Nucleus accumbens (tissue), 56 donors: ENCODE measurements around the gene SNED1.

ENCODE experiments used
- DNase-seq, 56 donors: peaks; one replicate each; lab custom pipeline; 2025; lab: John Stamatoyannopoulos, UW

SNED1 gene

GRCh38 chr2:241073166-241074064 is 75.0 kb downstream of the SNED1 start:
- no peak for DNase-seq

DNA sequence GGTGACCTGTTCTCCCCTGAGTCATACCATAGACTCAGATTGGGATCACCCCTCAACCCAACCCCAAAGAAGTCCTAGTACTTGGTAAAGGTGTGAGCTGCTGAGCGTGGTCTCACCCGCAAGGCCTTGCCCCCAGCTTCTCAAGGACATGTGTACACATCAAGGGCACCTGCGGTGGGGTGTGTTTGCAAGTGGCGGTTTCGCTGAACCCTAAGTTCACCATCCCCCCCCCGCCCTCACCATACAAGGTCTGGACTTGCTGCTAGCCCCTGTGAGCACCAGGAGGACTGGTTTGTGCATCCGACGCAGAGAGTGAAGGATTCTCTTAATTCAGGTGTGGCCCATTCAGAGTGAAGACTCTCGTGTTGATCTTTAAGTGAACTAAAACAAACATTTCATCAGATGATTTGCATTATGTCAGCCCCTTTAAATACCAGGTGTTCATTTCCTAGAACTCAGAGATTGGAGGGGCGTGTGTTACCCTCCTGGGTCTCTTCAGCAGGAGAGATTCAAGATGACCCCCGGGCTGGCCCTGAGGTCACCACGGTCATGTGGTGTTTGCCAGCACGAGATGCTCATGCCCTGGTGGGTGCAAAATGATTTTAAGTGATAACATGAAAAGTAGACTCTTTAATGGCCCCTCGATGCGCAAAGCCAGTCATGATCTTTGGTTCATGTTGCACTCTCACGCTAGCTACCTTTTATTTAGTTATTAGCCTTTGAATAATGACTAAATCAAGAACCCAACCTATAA is 75.8 kb downstream of the SNED1 start:
- DNase-seq: no peak

- no peak for DNase-seq
Measured at GRCh38 chr2:241074901-241075540, 76.6 kb downstream of the SNED1 start.

DNA sequence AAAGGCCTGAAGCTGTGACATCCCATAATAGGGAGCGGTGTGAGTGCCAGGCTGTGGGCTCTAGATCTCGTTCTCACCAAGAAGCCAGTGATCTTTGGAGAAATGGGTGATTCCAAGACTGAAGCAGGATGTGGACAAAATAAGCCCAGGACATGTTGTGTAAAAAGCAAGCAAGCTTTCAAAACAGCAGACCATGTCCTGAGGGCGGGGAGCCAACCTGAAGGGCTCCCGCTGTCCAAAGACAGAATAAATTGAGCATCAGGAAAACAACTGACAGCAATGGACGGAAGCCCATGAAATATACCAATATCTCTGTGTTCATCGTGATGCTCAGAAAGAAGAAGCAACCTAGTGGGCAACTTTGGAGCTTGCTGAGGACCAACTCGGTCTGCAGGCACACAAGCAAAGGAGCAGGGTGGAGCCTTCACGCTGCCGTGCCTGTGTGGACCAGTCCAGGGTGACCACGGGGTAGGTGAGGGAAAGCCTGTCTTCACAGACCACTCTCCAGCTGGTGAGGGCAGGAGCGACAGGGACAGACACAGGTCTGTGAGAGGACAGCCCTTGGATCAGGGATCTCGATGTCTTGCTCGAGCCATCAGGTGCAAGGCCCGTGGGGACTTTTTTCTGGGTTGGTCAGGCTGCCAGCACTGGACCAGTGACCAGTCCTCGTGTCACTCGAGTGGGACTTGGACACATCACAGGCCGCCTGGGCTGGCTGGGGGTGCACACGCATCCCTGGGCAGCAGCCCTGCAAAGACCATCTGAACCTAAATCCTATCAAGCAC is 82.2 kb downstream of the SNED1 start:
- no peak for DNase-seq

DNA sequence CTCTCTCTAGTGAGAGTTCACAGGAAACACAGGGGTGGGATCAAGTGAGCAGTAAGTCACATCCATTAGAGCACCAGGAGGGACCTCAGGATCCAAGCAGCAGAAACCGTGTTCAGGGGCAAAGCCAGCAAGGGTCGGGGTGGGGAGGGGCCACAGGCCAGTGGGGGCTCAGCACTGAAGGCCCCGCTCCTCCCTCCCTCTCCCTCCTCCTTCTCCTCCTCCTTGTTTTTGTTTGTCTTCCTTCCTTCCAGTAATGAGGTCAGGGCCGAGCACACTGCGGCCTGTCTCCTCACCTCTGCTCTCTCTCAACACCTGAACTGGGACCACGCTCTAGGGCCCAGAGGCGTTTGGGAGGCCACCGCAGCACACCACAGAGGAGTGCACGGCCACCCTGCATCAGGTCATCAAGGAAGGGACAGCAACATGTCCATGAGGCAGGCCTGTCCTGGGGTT is 82.8 kb downstream of the SNED1 start:
- no peak for DNase-seq

DNA sequence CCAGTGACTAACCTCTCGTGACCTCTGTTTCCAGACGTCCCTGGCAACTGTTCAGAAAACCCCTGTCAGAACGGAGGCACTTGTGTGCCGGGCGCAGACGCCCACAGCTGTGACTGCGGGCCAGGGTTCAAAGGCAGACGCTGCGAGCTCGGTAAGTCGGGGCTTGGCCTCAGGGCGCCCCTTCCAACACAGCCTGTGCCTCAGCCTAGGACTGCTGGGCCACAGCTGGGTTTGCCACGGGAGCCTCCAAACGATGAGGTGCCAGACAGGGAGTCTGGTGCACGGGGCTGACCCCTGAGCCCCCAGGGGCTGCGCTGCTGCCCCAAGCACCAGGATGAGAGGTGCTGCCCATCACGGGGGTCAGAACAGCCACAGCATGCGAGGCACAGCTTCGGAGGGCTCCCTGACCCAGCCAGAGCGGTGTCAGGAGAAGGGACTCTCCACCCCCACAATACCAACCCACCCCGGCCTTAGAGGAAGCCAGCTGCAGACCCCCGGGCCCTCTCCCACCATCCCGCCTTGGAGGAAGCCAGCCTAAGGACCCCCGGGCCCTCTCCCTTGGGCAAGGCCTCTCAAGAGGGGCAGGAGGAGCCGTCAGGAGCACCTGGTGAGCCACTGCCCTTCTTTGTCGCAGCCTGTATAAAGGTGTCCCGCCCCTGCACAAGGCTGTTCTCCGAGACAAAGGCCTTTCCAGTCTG is 83.4 kb downstream of the SNED1 start:
- DNase-seq: no peak

GRCh38 chr2:241082341-241083090 is 84.1 kb downstream of the SNED1 start:
- no peak for DNase-seq

GRCh38 chr2:241083091-241083415 is 84.6 kb downstream of the SNED1 start:
- DNase-seq: no peak

DNA sequence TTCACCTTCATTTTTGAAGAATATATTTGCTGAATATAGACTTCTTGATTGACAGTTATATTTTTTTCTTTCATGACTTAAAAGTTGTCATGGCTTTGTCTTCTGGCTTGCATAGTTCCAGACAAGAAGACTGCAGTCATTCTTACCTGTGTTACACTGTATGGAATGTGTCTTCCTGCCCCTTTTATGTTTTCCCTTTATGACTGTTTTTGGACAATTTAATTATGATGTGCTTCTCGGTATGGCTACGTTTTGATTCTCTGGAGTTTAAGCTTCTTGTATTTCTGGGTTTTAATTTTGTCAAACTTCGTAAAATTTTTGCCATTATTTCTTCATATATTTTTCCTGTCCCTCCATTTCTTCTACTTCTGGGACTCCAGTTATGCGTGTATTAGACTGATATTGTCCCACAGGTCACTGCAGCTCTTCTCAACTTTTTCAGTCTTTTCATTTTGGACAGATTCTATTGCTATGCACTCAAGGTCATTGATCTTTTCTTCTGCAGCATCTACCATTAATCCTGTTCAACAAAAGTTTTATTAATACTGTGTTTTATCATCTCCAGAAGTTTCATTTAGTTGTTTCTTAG is 86.5 kb downstream of the SNED1 start:
- DNase-seq: no peak

GRCh38 chr2:241087420-241088268 is 89.2 kb downstream of the SNED1 start:
- DNase-seq: no peak

- DNase-seq: no peak
Measured at GRCh38 chr2:241088376-241088775, 90.0 kb downstream of the SNED1 start.

DNA sequence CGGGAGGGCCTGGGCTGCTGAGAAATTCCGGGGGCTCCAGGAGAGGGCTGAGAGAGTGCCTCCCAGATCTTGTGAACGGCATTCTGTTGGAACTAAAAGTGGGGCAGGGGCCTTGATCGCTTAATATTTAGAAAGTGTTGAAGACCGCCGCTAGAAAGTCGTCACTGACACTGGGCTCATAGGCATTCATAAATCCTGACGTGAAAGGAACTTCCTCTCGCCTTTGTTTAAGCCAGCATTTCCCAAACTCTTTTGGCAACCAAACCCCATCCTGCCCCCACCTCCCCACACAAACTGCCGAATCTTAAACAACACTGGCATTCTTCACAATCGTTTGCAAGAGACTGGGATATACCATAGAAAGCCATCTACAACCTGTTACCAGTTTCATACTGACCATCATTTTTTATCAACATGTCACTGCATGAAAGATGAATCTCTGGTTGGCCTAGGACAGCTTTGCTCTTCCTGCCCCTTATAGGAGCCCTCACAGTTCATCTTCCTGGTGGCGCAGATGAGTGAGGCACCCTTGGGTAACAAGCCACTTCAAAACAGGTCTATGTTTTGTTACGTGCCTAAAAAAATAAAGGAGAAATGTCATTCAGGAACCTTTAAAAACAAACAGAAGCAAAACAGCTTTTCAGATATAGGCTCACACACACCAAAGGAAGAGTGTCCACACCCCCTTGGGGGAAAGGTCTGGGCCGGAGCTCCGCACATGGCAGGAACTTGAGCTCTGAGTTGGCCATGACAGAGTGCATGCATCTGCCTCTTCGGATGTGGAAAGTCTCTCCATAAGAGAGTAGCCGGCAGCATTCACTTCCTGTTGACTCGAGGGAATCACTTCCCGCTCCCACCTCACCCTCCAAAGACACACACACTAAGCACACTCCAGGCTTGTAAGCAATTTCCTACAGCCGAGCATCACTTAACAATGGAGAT is 90.6 kb downstream of the SNED1 start:
- no peak for DNase-seq

DNA sequence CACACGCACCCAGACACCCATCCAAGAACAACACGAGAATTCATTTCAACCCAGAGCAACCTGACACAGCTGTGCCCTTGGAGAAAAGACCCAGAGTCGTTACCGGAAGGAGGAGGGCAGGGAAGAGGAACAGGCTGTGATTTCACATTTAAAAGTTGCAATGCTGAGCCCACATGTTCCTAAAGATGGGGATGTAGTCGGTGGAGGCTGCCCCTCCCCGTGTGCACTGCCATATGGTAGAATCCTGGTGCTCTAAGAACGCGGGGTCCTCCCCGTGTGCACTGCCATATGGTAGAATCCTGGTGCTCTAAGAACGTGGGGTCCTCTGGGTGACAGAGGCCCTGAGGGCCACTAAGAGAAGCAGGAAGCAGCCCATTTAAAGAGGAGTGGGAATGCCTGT is 92.8 kb downstream of the SNED1 start:
- DNase-seq: no peak

DNA sequence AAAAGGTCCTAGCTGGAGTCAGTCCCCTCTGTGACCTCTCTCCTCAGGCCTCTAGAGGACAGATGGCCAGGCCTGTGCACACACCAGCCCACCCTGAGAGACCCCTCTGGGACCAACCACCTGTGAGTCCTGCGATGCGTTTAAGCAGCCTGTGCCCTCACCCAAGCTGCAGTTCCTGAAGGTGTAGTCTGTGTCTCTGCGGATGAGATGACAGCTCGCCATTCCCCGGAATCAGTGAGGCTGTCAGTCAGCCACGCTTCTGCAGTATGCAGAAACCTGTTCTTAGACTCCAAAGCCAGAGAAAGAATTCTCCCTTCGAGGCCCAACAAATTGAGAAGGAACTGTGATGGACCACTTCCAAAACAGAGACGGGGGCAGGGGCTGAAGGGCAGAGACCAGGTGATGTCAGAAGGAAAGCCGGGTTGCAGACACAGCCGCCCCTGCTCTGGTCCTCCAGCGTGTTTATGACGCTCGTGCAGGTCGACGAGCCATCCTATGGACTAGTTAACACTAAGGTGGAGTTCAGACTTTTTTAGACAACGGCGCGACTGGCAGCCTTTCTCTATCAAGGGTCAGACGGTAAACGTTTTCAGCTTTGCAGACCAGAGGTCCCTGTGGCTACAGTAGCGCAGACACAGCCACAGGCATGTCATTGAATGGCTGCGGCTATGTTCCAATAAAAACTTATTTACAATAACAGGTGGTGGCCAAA is 93.5 kb downstream of the SNED1 start:
- DNase-seq: no peak

- DNase-seq: no peak
Measured at GRCh38 chr2:241092677-241093076, 94.3 kb downstream of the SNED1 start.
